Psoas muscle (tissue), 8 donors: ENCODE results near the gene CD160. TPM values are rescaled to one million over a fixed set of nuclear protein-coding genes. Genes with fewer than 3 reads are reported as not detected.

Experiments
- ATAC-seq, 4 donors: fragments of 200-7000 bp; cut with Tn5 transposase; one replicate each; pipeline ENCODE4 v1.9.1; 2020; ENCODE audit warnings: moderate library complexity in 3 of 4, mild to moderate bottlenecking in 2 of 4
- DNase-seq, 2 donors: peaks; one replicate each; pipeline ENCODE4 v3.0.0-alpha.2; 2020
- H3K27ac ChIP-seq: fragments of 200-600 bp; one replicate; pipeline ENCODE4 v1.8.0; 2022
- H3K27me3 ChIP-seq, 3 donors: fragments of 200-600 bp in 1 of 3; one replicate each; pipeline versions ENCODE4 v1.6.1 to v1.8.0; 2013 to 2022; ENCODE audit warnings: low read length in 2 of 3, mild to moderate bottlenecking in 2 of 3, moderate library complexity in 1 of 3; ENCODE audit not compliant: insufficient read depth in 3 of 3
- H3K36me3 ChIP-seq, 2 donors: fragments of 200-600 bp in 1 of 2; one replicate each; pipeline versions ENCODE4 v1.6.1 to v1.8.0; 2013 to 2022; ENCODE audit warnings: low read depth in 1 of 2, mild to moderate bottlenecking in 1 of 2, moderate library complexity in 1 of 2; ENCODE audit not compliant: insufficient read depth in 1 of 2
- H3K4me1 ChIP-seq: fragments of 200-600 bp; one replicate; pipeline ENCODE4 v1.8.0; 2022
- H3K4me3 ChIP-seq: fragments of 200-600 bp; one replicate; pipeline ENCODE4 v1.8.0; 2022; ENCODE audit warnings: mild to moderate bottlenecking
- H3K9me3 ChIP-seq: fragments of 200-600 bp; one replicate; pipeline ENCODE4 v1.8.0; 2022
- CTCF ChIP-seq: fragments of 200-600 bp; IDR thresholded peaks from one replicate; pipeline ENCODE4 v1.8.0; 2022; ENCODE audit warnings: antibody characterized with exemption
- WGBS, 3 donors: extraction: QIAGEN DNeasy Blood & Tissue Kit; methylation state at CpG; one replicate each; pipeline versions ENCODE4 v1.1.6 to v1.1.7; 2013; 5-methylcytosine and 5-hydroxymethylcytosine counted together
- intact Hi-C, 2 donors: fragments of 100-400 bp; cut with DNase I; formaldehyde crosslinking; loops; one replicate each; pipeline versions ENCODE4 v1.11.0 to v1.14.2; 2022
- polyA plus RNA-seq, 3 donors: library from polyadenylated mRNA; stranded (reverse); fragments of 200-250 nt; gene quantifications; one replicate each; pipeline ENCODE4 v1.2.3, GENCODE V29; 2013
- total RNA-seq, 4 donors: library from RNA; stranded (reverse); fragmentation: NEBNext Ultra II Directional in 2 of 4; extraction: Animal tissue kit (Norgen Biotek cat#: 25700) in 2 of 4; gene quantifications; one replicate each; pipeline versions ENCODE4 v1.2.1 to v1.2.4, GENCODE V29; 2021 to 2023
- donor health status: healthy with polysubstance abuse.
- donor health status: DM: no; HTN: no; CAD: no; lungs with moderate emphysema.
- donor health status: Bipolar disorder and iron deficiency.
- donor health status: healthy.
- donor health status: DM: yes; HTN: yes; CAD: no.
- donor health status: DM: no; HTN: no; CAD: no.
- donor health status: DM: no; HTN: no; CAD: no.
- donor health status: DM: yes; HTN: yes; CAD: no.

Gene CD160
- total and polyA plus RNA-seq, 7 donors = 0.03 TPM; not detected in 6

GRCh38 chr1:145702826-145703225 is 16.5 kb upstream of the CD160 start:
- TF ChIP-seq CTCF = no peak
- ATAC-seq = no peak

DNA sequence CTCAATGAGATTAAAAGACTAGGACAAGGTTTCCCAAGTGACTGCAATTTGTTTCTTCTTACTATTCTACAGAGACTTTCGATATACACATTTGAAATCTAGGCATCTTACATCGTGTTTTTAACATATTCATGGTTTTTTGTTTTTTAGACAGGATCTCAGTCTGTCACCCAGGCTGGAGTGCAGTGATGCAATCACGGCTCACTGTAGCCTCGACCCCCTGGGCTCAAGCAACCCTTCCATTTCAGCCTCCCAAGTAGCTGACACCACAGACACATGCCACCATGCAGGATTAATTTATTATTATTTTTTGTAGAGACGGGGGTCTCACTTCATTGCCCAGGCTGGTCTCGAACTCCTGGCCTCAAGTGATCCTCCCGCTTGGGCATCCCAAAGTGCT is 13.7 kb upstream of the CD160 start:
- no peak for ATAC-seq
- Histone ChIP-seq H3K27ac (no peak overlapping the region), H3K36me3 (no peaks in the 10 kb centered on the region), H3K9me3 (no peaks in the 10 kb centered on the region), H3K27me3 (no peaks in the 10 kb centered on the region), H3K4me1 (no peaks in the 10 kb centered on the region), H3K4me3 (no peak overlapping the region)
- DNase-seq = no peak
- no peak for TF ChIP-seq CTCF
- WGBS, 3 donors = 87 to 90% (median 87%) methylated on average over 7 of the region's 7 CpGs
- intact Hi-C loops = no loop called here

More at GRCh38 chr1:145702826-145703225, 16.5 kb upstream of the CD160 start:
- 87 to 89% (median 89%) methylated on average over 7 of the region's 7 CpGs for WGBS, 3 donors
- intact Hi-C loops = no loop called here
- Histone ChIP-seq H3K27me3 (no peaks in the 10 kb centered on the region), H3K4me1 (no peaks in the 10 kb centered on the region), H3K4me3 (no peak overlapping the region), H3K36me3 (no peaks in the 10 kb centered on the region), H3K9me3 (no peaks in the 10 kb centered on the region), H3K27ac (no peak overlapping the region)
- DNase-seq = no peak

- 89 to 96% (median 93%) methylated on average over 2 of the region's 2 CpGs for WGBS, 3 donors
- intact Hi-C loops = no loop called here
- ATAC-seq (no peak), DNase-seq (no peak)
- Histone ChIP-seq H3K9me3 (no peaks in the 10 kb centered on the region), H3K27me3 (no peaks in the 10 kb centered on the region), H3K4me1 (no peaks in the 10 kb centered on the region), H3K27ac (no peak overlapping the region), H3K36me3 (no peaks in the 10 kb centered on the region), H3K4me3 (no peak overlapping the region)
- no peak for TF ChIP-seq CTCF
Measured at GRCh38 chr1:145706086-145706664, 13.1 kb upstream of the CD160 start.

DNA sequence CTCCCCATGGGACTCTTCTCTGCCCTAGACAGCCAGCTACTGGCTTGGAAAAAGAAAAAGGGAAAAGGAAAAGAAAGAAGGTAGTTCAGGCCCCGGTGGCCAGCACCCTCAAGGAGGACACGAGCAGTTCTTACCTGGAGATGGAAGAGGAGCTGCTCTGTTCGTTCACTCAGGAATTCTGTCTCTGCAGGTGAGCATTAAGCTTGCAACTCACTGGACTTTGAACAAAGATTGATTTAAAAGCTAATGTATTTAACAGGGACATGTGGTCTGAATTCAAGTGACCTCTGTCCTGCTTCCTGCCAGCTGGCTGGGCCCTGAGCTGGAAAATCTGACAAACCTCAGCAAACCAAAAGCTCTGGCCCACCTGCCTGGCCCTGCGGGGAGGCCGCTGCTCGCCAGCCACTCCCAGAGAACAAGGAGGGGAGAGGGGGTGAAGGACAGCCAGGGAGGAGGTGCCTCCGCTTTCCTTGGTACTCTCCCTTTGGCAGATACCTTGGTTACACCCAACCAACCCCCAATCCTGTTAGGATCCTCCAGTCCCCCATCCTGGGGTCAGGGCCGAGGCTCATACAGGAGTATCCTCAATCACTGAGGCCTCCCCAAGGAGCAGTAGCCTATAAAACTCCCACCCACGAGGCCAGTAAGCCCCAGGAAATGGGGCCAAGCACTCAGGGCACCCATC is 12.0 kb upstream of the CD160 start, which contains the start of gene PDZK1:
PDZK1 (minus strand) TSS at position 186 of the 685 bp plus-strand sequence. CDS start 19,347 bp downstream, outside the sequence.
- WGBS, 3 donors = 66 to 71% (median 68%) methylated on average over 9 of the region's 9 CpGs
- no peak within 1 kb of the TSS for H3K27ac ChIP-seq
- intact Hi-C loops = no loop called here
- H3K9me3 ChIP-seq = no peaks in the 10 kb centered on the region
- no peaks in the 10 kb centered on the region for H3K4me1 ChIP-seq
- no peak for TF ChIP-seq CTCF
- H3K36me3 ChIP-seq = no peaks in the 10 kb centered on the region
- DNase-seq = no peak
- ATAC-seq = no peak
- H3K4me3 ChIP-seq = no peak within 1 kb of the TSS
- no peaks in the 10 kb centered on the region for H3K27me3 ChIP-seq
